Retinal pigment epithelial cell (primary cell): ENCODE results near the gene SYNDIG1.

Experiments
- DNase-seq: peaks from one replicate; pipeline ENCODE4 v3.0.0-alpha.2; 2010; ENCODE audit warnings: low read depth
- H3K4me3 ChIP-seq: 2 replicates; pipeline ENCODE4 v1.5.1; 2011; ENCODE audit warnings: mild to moderate bottlenecking, low read length, control low read depth, moderate library complexity
- TF ChIP-seq, protein P1 (sequence below): conservative IDR thresholded peaks from 2 replicates; pipeline ENCODE4 v1.5.1; 2011; ENCODE audit warnings: low read depth, low read length, control low read depth, inconsistent platforms

Gene SYNDIG1

DNA sequence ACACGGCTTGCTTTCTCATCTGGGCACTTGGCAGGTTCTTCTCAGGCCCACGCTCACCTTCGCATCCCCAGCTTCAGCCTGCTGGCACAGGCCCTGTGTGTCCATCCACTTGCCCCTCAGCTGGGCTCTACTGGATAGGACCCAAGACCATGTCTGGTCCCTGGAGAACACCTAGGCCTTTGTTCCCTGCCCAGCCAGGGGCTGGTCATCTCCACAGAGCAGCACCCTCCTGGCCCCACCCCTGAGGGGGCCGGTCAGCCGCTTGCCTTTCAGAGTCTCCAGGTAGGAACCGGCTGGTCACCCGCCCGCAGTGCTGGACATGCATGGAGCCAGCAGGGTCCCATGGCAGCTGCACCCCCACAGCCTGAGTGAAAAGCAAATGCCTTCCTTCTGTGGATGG lies 191.2 kb downstream of the SYNDIG1 start:
- TF ChIP-seq, protein P1, sequence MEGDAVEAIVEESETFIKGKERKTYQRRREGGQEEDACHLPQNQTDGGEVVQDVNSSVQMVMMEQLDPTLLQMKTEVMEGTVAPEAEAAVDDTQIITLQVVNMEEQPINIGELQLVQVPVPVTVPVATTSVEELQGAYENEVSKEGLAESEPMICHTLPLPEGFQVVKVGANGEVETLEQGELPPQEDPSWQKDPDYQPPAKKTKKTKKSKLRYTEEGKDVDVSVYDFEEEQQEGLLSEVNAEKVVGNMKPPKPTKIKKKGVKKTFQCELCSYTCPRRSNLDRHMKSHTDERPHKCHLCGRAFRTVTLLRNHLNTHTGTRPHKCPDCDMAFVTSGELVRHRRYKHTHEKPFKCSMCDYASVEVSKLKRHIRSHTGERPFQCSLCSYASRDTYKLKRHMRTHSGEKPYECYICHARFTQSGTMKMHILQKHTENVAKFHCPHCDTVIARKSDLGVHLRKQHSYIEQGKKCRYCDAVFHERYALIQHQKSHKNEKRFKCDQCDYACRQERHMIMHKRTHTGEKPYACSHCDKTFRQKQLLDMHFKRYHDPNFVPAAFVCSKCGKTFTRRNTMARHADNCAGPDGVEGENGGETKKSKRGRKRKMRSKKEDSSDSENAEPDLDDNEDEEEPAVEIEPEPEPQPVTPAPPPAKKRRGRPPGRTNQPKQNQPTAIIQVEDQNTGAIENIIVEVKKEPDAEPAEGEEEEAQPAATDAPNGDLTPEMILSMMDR: no peak
- no peak overlapping the region for H3K4me3 ChIP-seq
- no peak for DNase-seq

DNA sequence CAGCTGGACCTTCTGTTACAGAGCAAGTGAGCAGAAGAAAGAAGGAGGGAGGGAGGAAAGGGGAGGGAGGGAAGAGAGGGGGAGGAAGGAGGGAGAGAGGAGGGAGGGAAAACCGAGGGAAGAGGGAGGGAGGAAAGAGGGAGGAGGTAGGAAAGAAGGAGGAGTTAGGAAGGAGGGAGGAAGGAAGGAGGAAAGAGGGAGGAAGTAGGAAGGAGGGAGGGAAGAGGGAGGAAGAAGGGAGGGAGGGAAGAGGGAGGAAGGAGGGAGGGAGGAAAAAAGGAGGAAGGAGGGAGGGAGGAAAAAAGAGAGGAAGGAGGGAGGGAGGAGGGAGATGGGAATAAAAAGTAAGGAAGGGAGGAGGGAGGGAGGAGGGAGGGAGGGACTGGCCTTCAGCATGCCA lies 191.8 kb downstream of the SYNDIG1 start:
- DNase-seq: no peak
- no peak overlapping the region for H3K4me3 ChIP-seq
- TF ChIP-seq, protein P1: no peak

DNA sequence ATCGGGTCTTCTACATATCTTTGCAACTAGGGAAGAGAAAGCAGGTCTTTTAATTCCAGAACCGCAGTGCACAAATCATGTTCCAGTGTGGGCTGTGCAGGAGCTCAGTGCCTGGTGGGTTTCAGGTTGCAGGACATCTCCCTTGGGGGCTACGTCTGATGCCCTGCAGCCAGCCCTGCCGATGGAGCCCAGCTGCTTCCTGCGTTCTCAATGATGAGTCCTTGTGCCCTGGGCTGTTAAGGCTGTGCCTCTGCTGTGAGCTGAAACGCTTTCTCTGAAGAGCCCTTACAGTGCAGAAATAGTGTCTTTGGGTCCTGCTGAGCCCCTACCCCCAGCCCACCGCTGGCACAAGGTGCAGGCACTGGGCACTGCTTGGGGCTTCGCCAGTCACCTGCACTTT lies 192.9 kb downstream of the SYNDIG1 start:
- TF ChIP-seq, protein P1: no peak
- H3K4me3 ChIP-seq: no peak overlapping the region
- DNase-seq: no peak

DNA sequence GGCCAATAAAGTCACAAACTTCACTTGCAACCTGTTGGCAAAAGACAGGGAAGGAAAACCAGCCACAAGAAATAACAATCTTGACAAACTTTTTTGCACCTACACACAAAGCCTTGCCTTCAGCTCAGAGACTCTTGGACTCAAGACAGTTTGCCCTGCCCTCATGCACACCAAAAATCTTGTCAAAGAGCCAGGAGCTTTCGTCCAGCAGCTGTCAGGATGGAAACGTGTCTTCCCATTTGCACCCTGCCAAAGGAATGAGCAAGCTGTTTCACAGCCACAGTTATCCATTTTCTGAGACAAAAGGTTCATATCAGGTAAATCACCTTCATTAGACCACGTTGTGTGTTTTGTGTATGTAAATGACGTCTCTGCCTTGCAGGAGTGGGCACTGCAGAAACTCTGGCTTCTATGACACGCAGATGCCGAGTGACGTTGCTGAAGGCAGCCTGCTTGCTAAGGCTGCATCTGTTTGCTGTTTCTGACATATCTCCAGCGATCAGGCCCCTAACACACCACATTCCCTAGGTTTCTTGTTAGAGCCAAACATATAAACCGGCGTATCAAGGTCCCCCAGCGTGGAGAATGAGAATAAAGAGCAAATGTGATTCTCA lies 193.4 kb downstream of the SYNDIG1 start:
- DNase-seq: no peak
- H3K4me3 ChIP-seq: no peak overlapping the region
- TF ChIP-seq, protein P1: no peak

DNA sequence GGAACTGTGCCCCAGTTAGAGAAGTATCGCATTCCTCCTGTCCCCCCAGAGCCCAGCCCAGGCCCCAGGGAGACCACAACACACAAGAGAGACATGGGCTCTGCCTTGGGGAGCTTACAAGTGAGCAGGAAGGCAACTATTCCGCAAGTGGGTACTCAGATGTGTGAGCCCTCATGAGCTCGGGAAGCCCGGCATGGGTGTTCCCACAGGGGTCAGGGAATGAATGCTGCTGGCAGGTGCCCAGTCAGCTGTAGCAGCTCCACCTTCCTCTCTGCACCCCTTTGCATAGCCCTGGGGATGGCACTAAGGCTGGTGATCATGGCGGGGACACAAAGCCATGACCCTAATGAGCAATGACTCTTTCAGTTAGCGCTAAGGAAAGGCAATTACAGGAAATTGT lies 194.1 kb downstream of the SYNDIG1 start:
- no peak overlapping the region for H3K4me3 ChIP-seq
- TF ChIP-seq, protein P1: no peak
- DNase-seq: no peak

DNA sequence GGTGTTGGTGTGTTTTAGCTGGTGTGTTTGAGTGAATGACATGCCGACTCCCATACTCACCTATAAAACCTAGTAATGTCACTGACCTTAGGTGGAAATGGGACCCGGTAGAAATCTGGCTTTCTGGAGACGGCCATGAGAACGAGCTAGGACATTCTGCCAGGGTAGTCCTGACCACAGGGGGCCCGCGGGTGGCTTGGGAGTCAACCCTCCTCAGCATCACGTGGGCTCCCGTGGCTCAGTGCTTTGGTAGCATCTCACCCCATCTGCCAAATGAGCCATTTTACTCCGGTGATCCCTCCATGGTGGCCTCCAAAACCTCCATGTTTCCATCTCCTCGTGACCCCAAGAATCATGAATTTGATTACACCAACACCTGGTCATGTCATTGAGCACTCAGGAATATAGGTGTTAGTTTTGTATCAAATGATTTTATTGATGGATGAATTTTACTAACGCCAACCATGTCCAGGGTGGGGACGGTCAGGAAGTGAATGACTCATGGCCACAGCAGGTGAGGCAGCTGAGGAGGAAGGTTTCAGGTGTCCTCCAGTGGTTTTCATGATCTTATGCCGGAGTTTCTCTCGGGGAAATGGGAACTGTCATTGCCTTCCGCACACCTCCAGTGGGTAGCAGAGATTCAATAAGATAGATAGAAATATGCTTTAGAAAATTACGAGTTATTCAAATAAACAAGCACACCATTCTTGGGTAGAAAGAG lies 195.0 kb downstream of the SYNDIG1 start:
- no peak for DNase-seq
- TF ChIP-seq, protein P1: no peak
- no peak overlapping the region for H3K4me3 ChIP-seq

DNA sequence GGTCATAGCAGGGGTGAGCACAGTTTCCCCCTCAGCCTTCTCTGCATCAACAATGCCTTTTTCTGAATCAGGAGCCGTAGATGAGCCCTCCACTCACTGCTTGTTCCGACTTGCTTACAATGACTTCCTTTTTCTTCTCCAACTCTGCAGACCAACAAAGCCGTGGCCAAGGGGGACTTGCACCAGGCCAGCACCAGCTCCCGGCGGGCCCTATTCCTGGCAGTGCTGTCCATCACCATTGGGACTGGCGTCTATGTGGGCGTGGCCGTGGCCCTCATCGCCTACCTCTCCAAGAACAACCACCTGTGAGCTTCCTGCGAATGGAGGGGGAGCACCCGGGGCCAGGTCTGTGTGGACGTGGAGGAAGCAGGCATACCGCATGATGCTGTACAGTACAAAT lies 195.8 kb downstream of the SYNDIG1 start:
- DNase-seq: no peak
- no peak overlapping the region for H3K4me3 ChIP-seq
- TF ChIP-seq, protein P1: no peak
